C4-2B (cell line): ENCODE results near the gene BRAF.

ENCODE experiments used
- CTCF ChIP-seq: fragments of 450-650 bp; conservative IDR thresholded peaks from 2 replicates; pipeline ENCODE4 v1.5.1; 2017; ENCODE audit warnings: mild to moderate bottlenecking
- ZFX ChIP-seq: fragments of 450-650 bp; IDR thresholded peaks from 2 replicates; pipeline ENCODE4 v1.6.1; 2017

- TF ChIP-seq CTCF: no peak
- TF ChIP-seq ZFX: no peak
Measured at GRCh38 chr7:140704205-140704604, 220.5 kb downstream of the BRAF start.
